Measurements from ENCODE around the gene NUP62. TPM values are rescaled to one million over a fixed set of nuclear protein-coding genes. Genes with fewer than 3 reads are reported as not detected.
"Not testable (repeated sequence)": the region's sequence is repeated elsewhere in the genome, so short reads cannot be mapped to it uniquely, and the experiment has no call there.

The NUP62 gene
- total RNA-seq, 2 experiments from 2014 or later, result 113 to 119 TPM

GRCh38 chr19:49926515-49926914 is 2.8 kb downstream of the NUP62 start:
- H3K4me1 Mint-ChIP-seq (ENCODE audit: low read depth), result peaks cover 58% of the 10 kb centered on the region
- no peak for TF ChIP-seq CTCF (IDR thresholded peaks at IDR 0.05)
- H3K27me3 Mint-ChIP-seq, result no peaks in the 10 kb centered on the region
- POLR2A ChIA-PET, result interaction anchor here (0.6 to 12.0 kb wide), 3 partner anchors 14 to 167 kb away, joined by 3 to 167 read pairs (median 48); partner anchors contain the start of gene IL4I1
- ATAC-seq (no peak), DNase-seq (no peak)
- no peak overlapping the region for H3K27ac Mint-ChIP-seq
- H3K36me3 Mint-ChIP-seq (ENCODE audit: low read depth), result peaks cover 68% of the 10 kb centered on the region
- peaks cover 4% of the 10 kb centered on the region for H3K9me3 Mint-ChIP-seq
- CTCF ChIA-PET, result no interaction called here
- intact Hi-C loops (cut with micrococcal nuclease), result loop anchor here (10.0 kb wide), 1 partner anchor 52 kb away; the partner anchor contains the start of genes AKT1S1 and TBC1D17
- peak overlapping the region; percentile 19 for H3K4me3 Mint-ChIP-seq

GRCh38 chr19:49925486-49925885 is 3.8 kb downstream of the NUP62 start:
- no peak overlapping the region for H3K4me3 Mint-ChIP-seq
- ChIA-PET POLR2A (interaction anchor here (0.6 to 12.0 kb wide), 2 partner anchors 13 to 376 kb away, joined by 3 to 167 read pairs; no protein-coding TSS in a partner anchor), CTCF (no interaction called here)
- intact Hi-C loops (cut with micrococcal nuclease), result loop anchor here (10.0 kb wide), 1 partner anchor 51 kb away; the partner anchor contains the start of genes AKT1S1 and TBC1D17
- ATAC-seq, result no peak
- peaks cover 58% of the 10 kb centered on the region for H3K4me1 Mint-ChIP-seq (ENCODE audit: low read depth)
- peak overlapping the region; percentile 46 for H3K27ac Mint-ChIP-seq
- peaks cover 2% of the 10 kb centered on the region for H3K9me3 Mint-ChIP-seq
- no peaks in the 10 kb centered on the region for H3K27me3 Mint-ChIP-seq
- DNase-seq, result no peak
- no peak for TF ChIP-seq CTCF (IDR thresholded peaks at IDR 0.05)
- H3K36me3 Mint-ChIP-seq (ENCODE audit: low read depth), result peaks cover 70% of the 10 kb centered on the region

- peaks cover 68% of the 10 kb centered on the region for H3K36me3 Mint-ChIP-seq (ENCODE audit: low read depth)
- H3K27me3 Mint-ChIP-seq, H3K9me3 Mint-ChIP-seq, H3K4me3 Mint-ChIP-seq, ATAC-seq, DNase-seq: not testable (repeated sequence)
- ChIA-PET CTCF (interaction anchor here (0.6 to 1.2 kb wide), 2 partner anchors 13 to 312 kb away, joined by 3 to 4 read pairs; no protein-coding TSS in a partner anchor), POLR2A (interaction anchor here (12.0 kb wide), 1 partner anchor 12 kb away, joined by 167 read pairs; no protein-coding TSS in a partner anchor)
- intact Hi-C loops (cut with micrococcal nuclease), result loop anchor here (10.0 kb wide), 1 partner anchor 50 kb away; the partner anchor contains the start of genes AKT1S1 and TBC1D17
- peaks cover 55% of the 10 kb centered on the region for H3K4me1 Mint-ChIP-seq (ENCODE audit: low read depth)
- peak overlapping the region; percentile 48 for H3K27ac Mint-ChIP-seq
Observed at GRCh38 chr19:49924881-49925210, 4.5 kb downstream of the NUP62 start.

GRCh38 chr19:49924004-49924880 is 5.1 kb downstream of the NUP62 start:
- CTCF ChIA-PET, result interaction anchor here (0.6 to 1.2 kb wide), 2 partner anchors 13 to 313 kb away, joined by 3 to 4 read pairs; no protein-coding TSS in a partner anchor
- Mint-ChIP-seq H3K9me3 (no peaks in the 10 kb centered on the region), H3K4me1 (ENCODE audit: low read depth) (peaks cover 57% of the 10 kb centered on the region), H3K36me3 (ENCODE audit: low read depth) (peaks cover 67% of the 10 kb centered on the region), H3K27me3 (no peaks in the 10 kb centered on the region), H3K4me3 (no peak overlapping the region), H3K27ac (peak overlapping the region; percentile 48)
- no peak for ATAC-seq
- no peak for TF ChIP-seq CTCF (IDR thresholded peaks at IDR 0.05)
- intact Hi-C loops (cut with micrococcal nuclease), result loop anchor here (10.0 kb wide), 1 partner anchor 49 kb away; the partner anchor contains the start of genes AKT1S1 and TBC1D17
- no peak for DNase-seq
- POLR2A ChIA-PET, result interaction anchor here (12.0 kb wide), 1 partner anchor 12 kb away, joined by 167 read pairs; no protein-coding TSS in a partner anchor

GRCh38 chr19:49923055-49924003 is 6.0 kb downstream of the NUP62 start:
- H3K4me1 Mint-ChIP-seq (ENCODE audit: low read depth), result peaks cover 59% of the 10 kb centered on the region
- intact Hi-C loops (cut with micrococcal nuclease), result loop anchor here (10.0 kb wide), 1 partner anchor 49 kb away; the partner anchor contains the start of genes AKT1S1 and TBC1D17
- ChIA-PET CTCF (no interaction called here), POLR2A (interaction anchor here (0.6 to 12.0 kb wide), 2 partner anchors 11 to 1518 kb away, joined by 4 to 167 read pairs; no protein-coding TSS in a partner anchor)
- no peak overlapping the region for H3K4me3 Mint-ChIP-seq
- H3K36me3 Mint-ChIP-seq (ENCODE audit: low read depth), result peaks cover 65% of the 10 kb centered on the region
- ATAC-seq (no peak), DNase-seq (no peak)
- TF ChIP-seq CTCF (IDR thresholded peaks at IDR 0.05), result no peak
- H3K9me3 Mint-ChIP-seq, result no peaks in the 10 kb centered on the region
- H3K27ac Mint-ChIP-seq, result peak overlapping the region; percentile 14
- no peaks in the 10 kb centered on the region for H3K27me3 Mint-ChIP-seq
